Astrocyte (in vitro differentiated cells and primary cell): ENCODE measurements around the gene GRIN2A. TPM values are rescaled to one million over a fixed set of nuclear protein-coding genes. Genes with fewer than 3 reads are reported as not detected.

Source experiments
- DNase-seq: peaks from one replicate; pipeline ENCODE4 v3.0.0-alpha.2; 2010; ENCODE audit warnings: low read depth
- FAIRE-seq: peaks from 2 replicates; lab custom pipeline; 2011; peaks lifted over from hg19 to GRCh38; lab: Jason Lieb, UNC
- H2AFZ ChIP-seq: 2 replicates; pipeline ENCODE4 v1.6.0; 2012; ENCODE audit warnings: low read depth, low read length, inconsistent platforms
- H3K27ac ChIP-seq: 2 replicates; pipeline ENCODE4 v1.5.1; 2011; ENCODE audit warnings: low read depth, low read length, inconsistent platforms
- H3K27me3 ChIP-seq: 2 replicates; pipeline ENCODE4 v1.6.0; 2011; ENCODE audit warnings: low read length, inconsistent platforms; ENCODE audit not compliant: insufficient read depth
- H3K36me3 ChIP-seq: 2 replicates; pipeline ENCODE4 v1.5.1; 2011; ENCODE audit warnings: low read length, inconsistent platforms; ENCODE audit not compliant: insufficient read depth
- H3K4me1 ChIP-seq: 2 replicates; pipeline ENCODE4 v1.5.1; 2011; ENCODE audit warnings: low read length, inconsistent platforms; ENCODE audit not compliant: insufficient read depth
- H3K4me2 ChIP-seq: 2 replicates; pipeline ENCODE4 v1.6.0; 2012; ENCODE audit warnings: low read length, inconsistent platforms
- H3K4me3 ChIP-seq: 2 replicates; pipeline ENCODE4 v1.5.1; 2011; ENCODE audit warnings: low read depth, mild to moderate bottlenecking, low read length, inconsistent platforms; ENCODE audit not compliant: insufficient read depth
- H3K79me2 ChIP-seq: 2 replicates; pipeline ENCODE4 v1.6.0; 2012; ENCODE audit warnings: mild to moderate bottlenecking, low read length, inconsistent platforms; ENCODE audit not compliant: insufficient read depth
- H3K9ac ChIP-seq: 2 replicates; pipeline ENCODE4 v1.6.0; 2012; ENCODE audit warnings: mild to moderate bottlenecking, low read length, inconsistent platforms
- H3K9me3 ChIP-seq: 2 replicates; pipeline ENCODE4 v1.5.1; 2012; ENCODE audit warnings: low read depth, mild to moderate bottlenecking, low read length, inconsistent platforms; ENCODE audit not compliant: insufficient read depth
- H4K20me1 ChIP-seq: 2 replicates; pipeline ENCODE4 v1.6.0; 2012; ENCODE audit warnings: low read length, inconsistent platforms; ENCODE audit not compliant: insufficient read depth
- H3K27ac Mint-ChIP-seq: one replicate; pipeline ENCODE4 v1.8.0; 2021; ENCODE audit warnings: mild to moderate bottlenecking, mixed read lengths; ENCODE audit not compliant: unreplicated experiment
- H3K27me3 Mint-ChIP-seq: one replicate; pipeline ENCODE4 v1.8.0; 2021; ENCODE audit warnings: low read depth, mixed read lengths; ENCODE audit not compliant: unreplicated experiment
- H3K36me3 Mint-ChIP-seq: one replicate; pipeline ENCODE4 v1.8.0; 2021; ENCODE audit warnings: low read depth, mixed read lengths; ENCODE audit not compliant: unreplicated experiment
- H3K4me1 Mint-ChIP-seq: one replicate; pipeline ENCODE4 v1.8.0; 2021; ENCODE audit warnings: low read depth, mixed read lengths; ENCODE audit not compliant: unreplicated experiment
- H3K4me3 Mint-ChIP-seq: one replicate; pipeline ENCODE4 v1.8.0; 2021; ENCODE audit warnings: mild to moderate bottlenecking, moderate library complexity, mixed read lengths; ENCODE audit not compliant: unreplicated experiment
- H3K9me3 Mint-ChIP-seq: one replicate; pipeline ENCODE4 v1.8.0; 2021; ENCODE audit warnings: mild to moderate bottlenecking, mixed read lengths; ENCODE audit not compliant: unreplicated experiment
- EZH2 ChIP-seq: IDR thresholded peaks from 2 replicates; pipeline ENCODE4 v1.6.1; 2012; ENCODE audit warnings: mild to moderate bottlenecking, low read length, inconsistent platforms; ENCODE audit not compliant: insufficient read depth
- total RNA-seq: library from RNA; stranded (reverse); gene quantifications from 2 replicates; pipeline ENCODE4 v1.2.1, GENCODE V29; 2021
- TF ChIP-seq, protein P1 (sequence below): IDR thresholded peaks from 2 replicates; pipeline ENCODE4 v1.5.1; 2011; ENCODE audit warnings: low read depth, mild to moderate bottlenecking, inconsistent platforms, low read length, moderate library complexity; ENCODE audit not compliant: insufficient read depth

Gene GRIN2A
- total RNA-seq, 1 donor from 2014 or later, result 0.68 TPM

DNA sequence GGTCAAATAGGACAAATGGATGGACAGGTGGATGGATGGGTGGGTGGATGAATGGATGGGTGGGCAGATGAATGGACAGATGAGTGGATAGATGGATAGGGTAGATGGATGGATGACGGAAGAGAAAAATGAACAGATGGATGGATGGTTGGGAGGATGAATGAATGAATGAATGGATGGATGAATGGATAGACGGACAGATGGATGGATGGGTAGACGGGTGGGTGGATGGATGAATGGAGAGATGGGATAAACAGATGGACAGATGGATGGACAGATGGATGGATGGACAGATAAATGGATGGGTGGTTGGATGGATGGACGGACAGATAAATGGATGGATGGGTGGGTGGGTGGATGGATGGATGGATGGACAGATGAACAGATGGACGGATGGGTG lies 232.8 kb downstream of the GRIN2A start:
- H3K4me1 ChIP-seq, result no peaks in the 10 kb centered on the region
- Mint-ChIP-seq H3K27ac (no peak overlapping the region), H3K4me3 (no peak overlapping the region), H3K27me3 (peaks cover 37% of the 10 kb centered on the region), H3K36me3 (no peaks in the 10 kb centered on the region), H3K9me3 (no peaks in the 10 kb centered on the region), H3K4me1 (peaks cover 2% of the 10 kb centered on the region)
- FAIRE-seq (no peak), DNase-seq (no peak)
- H2AFZ ChIP-seq, result no peak overlapping the region
- TF ChIP-seq EZH2, result no peak
- TF ChIP-seq, protein P1, sequence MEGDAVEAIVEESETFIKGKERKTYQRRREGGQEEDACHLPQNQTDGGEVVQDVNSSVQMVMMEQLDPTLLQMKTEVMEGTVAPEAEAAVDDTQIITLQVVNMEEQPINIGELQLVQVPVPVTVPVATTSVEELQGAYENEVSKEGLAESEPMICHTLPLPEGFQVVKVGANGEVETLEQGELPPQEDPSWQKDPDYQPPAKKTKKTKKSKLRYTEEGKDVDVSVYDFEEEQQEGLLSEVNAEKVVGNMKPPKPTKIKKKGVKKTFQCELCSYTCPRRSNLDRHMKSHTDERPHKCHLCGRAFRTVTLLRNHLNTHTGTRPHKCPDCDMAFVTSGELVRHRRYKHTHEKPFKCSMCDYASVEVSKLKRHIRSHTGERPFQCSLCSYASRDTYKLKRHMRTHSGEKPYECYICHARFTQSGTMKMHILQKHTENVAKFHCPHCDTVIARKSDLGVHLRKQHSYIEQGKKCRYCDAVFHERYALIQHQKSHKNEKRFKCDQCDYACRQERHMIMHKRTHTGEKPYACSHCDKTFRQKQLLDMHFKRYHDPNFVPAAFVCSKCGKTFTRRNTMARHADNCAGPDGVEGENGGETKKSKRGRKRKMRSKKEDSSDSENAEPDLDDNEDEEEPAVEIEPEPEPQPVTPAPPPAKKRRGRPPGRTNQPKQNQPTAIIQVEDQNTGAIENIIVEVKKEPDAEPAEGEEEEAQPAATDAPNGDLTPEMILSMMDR, result no peak
- no peak overlapping the region for H3K27ac ChIP-seq
- no peaks in the 10 kb centered on the region for H4K20me1 ChIP-seq
- H3K9ac ChIP-seq, result no peak overlapping the region
- no peak overlapping the region for H3K4me2 ChIP-seq
- H3K79me2 ChIP-seq, result no peaks in the 10 kb centered on the region
- H3K9me3 ChIP-seq, result no peaks in the 10 kb centered on the region
- no peaks in the 10 kb centered on the region for H3K27me3 ChIP-seq
- no peaks in the 10 kb centered on the region for H3K36me3 ChIP-seq
- no peak overlapping the region for H3K4me3 ChIP-seq

DNA sequence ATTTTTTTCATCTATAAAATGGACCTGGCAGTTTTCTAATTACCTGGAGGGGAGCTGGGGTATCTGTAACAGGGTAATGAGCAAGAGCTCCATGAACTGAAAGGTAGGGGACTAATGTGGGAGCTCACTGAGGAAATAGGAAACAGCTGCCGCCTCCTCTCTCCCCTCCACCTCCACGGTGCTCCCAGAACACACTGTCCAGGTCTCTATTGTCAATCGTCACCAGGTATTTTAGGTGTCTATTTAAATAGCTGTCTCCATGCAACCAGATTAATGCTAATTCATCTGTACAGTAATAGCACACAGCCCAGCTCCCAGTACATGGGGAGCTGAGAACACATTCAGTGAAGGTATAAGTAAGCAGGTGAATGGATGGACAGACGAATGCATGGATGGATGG lies 233.3 kb downstream of the GRIN2A start:
- H3K9ac ChIP-seq, result no peak overlapping the region
- H3K79me2 ChIP-seq, result no peaks in the 10 kb centered on the region
- DNase-seq (no peak), FAIRE-seq (no peak)
- H3K4me1 ChIP-seq, result no peaks in the 10 kb centered on the region
- no peak overlapping the region for H3K4me3 ChIP-seq
- H3K27ac ChIP-seq, result no peak overlapping the region
- peaks cover 35% of the 10 kb centered on the region for H3K27me3 Mint-ChIP-seq
- no peaks in the 10 kb centered on the region for H3K36me3 ChIP-seq
- no peaks in the 10 kb centered on the region for H3K9me3 ChIP-seq
- H3K36me3 Mint-ChIP-seq, result no peaks in the 10 kb centered on the region
- no peaks in the 10 kb centered on the region for H3K4me1 Mint-ChIP-seq
- TF ChIP-seq, protein P1, result no peak
- no peak for TF ChIP-seq EZH2
- H3K4me3 Mint-ChIP-seq, result no peak overlapping the region
- H3K9me3 Mint-ChIP-seq, result no peaks in the 10 kb centered on the region
- no peak overlapping the region for H3K27ac Mint-ChIP-seq
- H4K20me1 ChIP-seq, result no peaks in the 10 kb centered on the region
- no peak overlapping the region for H3K4me2 ChIP-seq
- no peak overlapping the region for H2AFZ ChIP-seq
- H3K27me3 ChIP-seq, result no peaks in the 10 kb centered on the region

GRCh38 chr16:9946022-9946720 lies 236.1 kb downstream of the GRIN2A start:
- Histone ChIP-seq H3K4me2 (no peak overlapping the region), H3K79me2 (no peaks in the 10 kb centered on the region), H3K27ac (no peak overlapping the region), H3K4me3 (no peak overlapping the region), H3K9ac (no peak overlapping the region), H2AFZ (no peak overlapping the region), H3K4me1 (no peaks in the 10 kb centered on the region), H4K20me1 (no peaks in the 10 kb centered on the region), H3K36me3 (no peaks in the 10 kb centered on the region), H3K27me3 (no peaks in the 10 kb centered on the region), H3K9me3 (no peaks in the 10 kb centered on the region)
- no peak for FAIRE-seq
- H3K9me3 Mint-ChIP-seq, result no peaks in the 10 kb centered on the region
- H3K27me3 Mint-ChIP-seq, result peaks cover 35% of the 10 kb centered on the region
- H3K4me3 Mint-ChIP-seq, result no peak overlapping the region
- DNase-seq, result no peak
- no peak overlapping the region for H3K27ac Mint-ChIP-seq
- TF ChIP-seq, protein P1, result no peak
- no peak for TF ChIP-seq EZH2
- H3K4me1 Mint-ChIP-seq, result no peaks in the 10 kb centered on the region
- no peaks in the 10 kb centered on the region for H3K36me3 Mint-ChIP-seq
